ENCODE data around the gene TMEM266.

GRCh38 chr15:76135516-76135915 lies 75.7 kb downstream of the TMEM266 start:
- no peak for TF ChIP-seq CTCF (IDR thresholded peaks at IDR 0.05)
- no peak for TF ChIP-seq POLR2A (IDR thresholded peaks at IDR 0.05)
- TF ChIP-seq EP300 (IDR thresholded peaks at IDR 0.05): no peak
- TF ChIP-seq POLR2AphosphoS5 (IDR thresholded peaks at IDR 0.05): no peak

All from sigmoid colon (tissue), 4 donors.